Measurements from ENCODE around the gene SCO2. TPM values are rescaled to one million over a fixed set of nuclear protein-coding genes. Genes with fewer than 3 reads are reported as not detected.

Gene SCO2
- polyA plus RNA-seq, 1 donor from 2014 or later, result 9.6 TPM

GRCh38 chr22:50562523-50563412 lies 37.4 kb upstream of the SCO2 start, which contains the start of gene SYCE3:
TSS of gene SYCE3 (minus strand) at chr22:50562919. CDS start at chr22:50556405, 6,514 bp downstream.
- H3K27me3 ChIP-seq (ENCODE audit: insufficient read depth, low read depth, low read length), result no peaks in the 10 kb centered on the region
- H3K36me3 ChIP-seq (ENCODE audit: insufficient read depth, low read length), result peaks cover 3% of the 10 kb centered on the region
- H3K9me2 ChIP-seq (ENCODE audit: insufficient read depth, low read length), result no peaks in the 10 kb centered on the region
- no peaks in the 10 kb centered on the region for H3K79me2 ChIP-seq (replicated peaks; ENCODE audit: insufficient read depth, low read length)
- no peaks in the 10 kb centered on the region for H3K9me3 ChIP-seq (ENCODE audit: low read length)
- H2AFZ ChIP-seq (ENCODE audit: low read depth, low read length), result peak within 1 kb of the TSS; percentile 32
- no peaks in the 10 kb centered on the region for H3F3A ChIP-seq (ENCODE audit: insufficient read depth, low read length, poor library complexity, severe bottlenecking)
- TF ChIP-seq POLR2AphosphoS5 (IDR thresholded peaks at IDR 0.05), result peak; percentile 86
- TF ChIP-seq MXI1 (conservative IDR thresholded peaks at IDR 0.05; ENCODE audit: poor library complexity, severe bottlenecking), result peak; percentile 79
- no peak for TF ChIP-seq TAF1 (IDR thresholded peaks at IDR 0.05; ENCODE audit: low read depth)
- peak; percentile 98 for TF ChIP-seq CTCF (IDR thresholded peaks at IDR 0.05; ENCODE audit: poor library complexity, severe bottlenecking)
- TF ChIP-seq EP300 (conservative IDR thresholded peaks at IDR 0.05; ENCODE audit: poor library complexity, severe bottlenecking), result peak; percentile 47
- TF ChIP-seq SMC3 (conservative IDR thresholded peaks at IDR 0.05; ENCODE audit: poor library complexity), result peak; percentile 52
- TF ChIP-seq EZH2 (IDR thresholded peaks at IDR 0.05; ENCODE audit: borderline replicate concordance, insufficient read depth, low read length, poor library complexity, severe bottlenecking), result no peak
- TF ChIP-seq RAD21 (conservative IDR thresholded peaks at IDR 0.05), result peak; percentile 60
- TF ChIP-seq REST (IDR thresholded peaks at IDR 0.05; ENCODE audit: borderline replicate concordance), result no peak
- no peaks in the 10 kb centered on the region for H4K20me1 ChIP-seq (ENCODE audit: insufficient read depth)
- peak within 1 kb of the TSS; percentile 72 for H3K4me2 ChIP-seq (ENCODE audit: low read length)
- peak within 1 kb of the TSS; percentile 74 for H3K27ac ChIP-seq (ENCODE audit: low read length)
- H3K9ac ChIP-seq (ENCODE audit: low read length), result peak within 1 kb of the TSS; percentile 74
- H3K4me3 ChIP-seq (ENCODE audit: low read length), result peak within 1 kb of the TSS; percentile 70

- no peaks in the 10 kb centered on the region for H3K79me2 ChIP-seq (replicated peaks; ENCODE audit: insufficient read depth, low read length)
- no peaks in the 10 kb centered on the region for H3K9me3 ChIP-seq (ENCODE audit: low read length)
- H3K4me2 ChIP-seq (ENCODE audit: low read length), result no peak overlapping the region
- TF ChIP-seq SMC3 (conservative IDR thresholded peaks at IDR 0.05; ENCODE audit: poor library complexity) (no peak), REST (IDR thresholded peaks at IDR 0.05; ENCODE audit: borderline replicate concordance) (no peak), TAF1 (IDR thresholded peaks at IDR 0.05; ENCODE audit: low read depth) (no peak), MXI1 (conservative IDR thresholded peaks at IDR 0.05; ENCODE audit: poor library complexity, severe bottlenecking) (no peak), CTCF (IDR thresholded peaks at IDR 0.05; ENCODE audit: poor library complexity, severe bottlenecking) (no peak), RAD21 (conservative IDR thresholded peaks at IDR 0.05) (no peak), EZH2 (IDR thresholded peaks at IDR 0.05; ENCODE audit: borderline replicate concordance, insufficient read depth, low read length, poor library complexity, severe bottlenecking) (no peak), EP300 (conservative IDR thresholded peaks at IDR 0.05; ENCODE audit: poor library complexity, severe bottlenecking) (no peak), POLR2AphosphoS5 (IDR thresholded peaks at IDR 0.05) (no peak)
- H2AFZ ChIP-seq (ENCODE audit: low read depth, low read length), result no peak overlapping the region
- no peaks in the 10 kb centered on the region for H3K9me2 ChIP-seq (ENCODE audit: insufficient read depth, low read length)
- H3K9ac ChIP-seq (ENCODE audit: low read length), result no peak overlapping the region
- H3K36me3 ChIP-seq (ENCODE audit: insufficient read depth, low read length), result no peaks in the 10 kb centered on the region
- no peaks in the 10 kb centered on the region for H4K20me1 ChIP-seq (ENCODE audit: insufficient read depth)
- H3K4me3 ChIP-seq (ENCODE audit: low read length), result no peak overlapping the region
- H3K27ac ChIP-seq (ENCODE audit: low read length), result no peak overlapping the region
- no peaks in the 10 kb centered on the region for H3K27me3 ChIP-seq (ENCODE audit: insufficient read depth, low read depth, low read length)
- no peaks in the 10 kb centered on the region for H3F3A ChIP-seq (ENCODE audit: insufficient read depth, low read length, poor library complexity, severe bottlenecking)
Observed at GRCh38 chr22:50561401-50562358, 36.3 kb upstream of the SCO2 start.

Data from neural cell (in vitro differentiated cells).